HFFc6 (cell line): ENCODE data around the gene RPRD1B. TPM values are rescaled to one million over a fixed set of nuclear protein-coding genes. Genes with fewer than 3 reads are reported as not detected.
A peak's percentile ranks its signal among the peaks of the same experiment; 100 is the strongest.

Experiments
- DNase-seq: peaks from one replicate; pipeline ENCODE4 v3.0.0-alpha.2; 2018
- H3K27ac Mint-ChIP-seq: 2 replicates; pipeline ENCODE4 v1.8.0; 2020; ENCODE audit warnings: mild to moderate bottlenecking, mixed read lengths
- H3K27me3 Mint-ChIP-seq: 2 replicates; pipeline ENCODE4 v1.8.0; 2021; ENCODE audit warnings: mild to moderate bottlenecking, moderate library complexity, mixed read lengths; ENCODE audit not compliant: insufficient read depth
- H3K36me3 Mint-ChIP-seq: 2 replicates; pipeline ENCODE4 v1.8.0; 2021; ENCODE audit warnings: low read depth, mixed read lengths
- H3K4me1 Mint-ChIP-seq: 2 replicates; pipeline ENCODE4 v1.8.0; 2020; ENCODE audit warnings: low read depth, mixed read lengths
- H3K4me3 Mint-ChIP-seq: 2 replicates; pipeline ENCODE4 v1.8.0; 2020; ENCODE audit warnings: mild to moderate bottlenecking, moderate library complexity, mixed read lengths
- H3K9me3 Mint-ChIP-seq: 2 replicates; pipeline ENCODE4 v1.8.0; 2020; ENCODE audit warnings: mild to moderate bottlenecking, mixed read lengths
- CTCF ChIP-seq: fragments of 200-600 bp; sonication (generic); IDR thresholded peaks from 2 replicates; pipeline ENCODE4 v1.5.0; 2021; ENCODE audit warnings: antibody characterized with exemption, mild to moderate bottlenecking
- total RNA-seq, 6 experiments: library from RNA; stranded (reverse); fragmentation: NEBNext Ultra II Directional; extraction: Animal tissue kit (Norgen Biotek cat#: 25700); gene quantifications; 2 replicates in 1 of 6; 3 replicates in 5 of 6; pipeline ENCODE4 v1.2.3, GENCODE V29; 2021

RPRD1B gene
- total RNA-seq, 6 experiments from 2014 or later: 15.9 to 20.2 (median 19.2) TPM

- Mint-ChIP-seq H3K4me1 (peaks cover 48% of the 10 kb centered on the region), H3K27ac (peak overlapping the region; percentile 42), H3K4me3 (peak overlapping the region; percentile 29), H3K27me3 (no peaks in the 10 kb centered on the region; the same call in 1 of the 2 replicates), H3K36me3 (peaks cover 20% of the 10 kb centered on the region), H3K9me3 (no peaks in the 10 kb centered on the region)
- no peak for TF ChIP-seq CTCF
- DNase-seq: no peak
Observed at GRCh38 chr20:37999526-38000263, 33.9 kb upstream of the RPRD1B start.

GRCh38 chr20:38000293-38000692 lies 33.3 kb upstream of the RPRD1B start:
- Mint-ChIP-seq H3K36me3 (peaks cover 20% of the 10 kb centered on the region), H3K4me1 (peaks cover 52% of the 10 kb centered on the region), H3K27me3 (no peaks in the 10 kb centered on the region; the same call in 1 of the 2 replicates), H3K9me3 (no peaks in the 10 kb centered on the region), H3K27ac (peak overlapping the region; percentile 42; the same call in 1 of the 2 replicates), H3K4me3 (no peak overlapping the region)
- no peak for DNase-seq
- no peak for TF ChIP-seq CTCF

GRCh38 chr20:38001173-38001875 lies 32.2 kb upstream of the RPRD1B start:
- H3K4me1 Mint-ChIP-seq: peaks cover 60% of the 10 kb centered on the region
- TF ChIP-seq CTCF: no peak
- H3K36me3 Mint-ChIP-seq: peaks cover 20% of the 10 kb centered on the region
- peak; percentile 77 for DNase-seq
- H3K27ac Mint-ChIP-seq: peak overlapping the region; percentile 91
- no peaks in the 10 kb centered on the region; the same call in 1 of the 2 replicates for H3K27me3 Mint-ChIP-seq
- peak overlapping the region; percentile 56 for H3K4me3 Mint-ChIP-seq
- no peaks in the 10 kb centered on the region for H3K9me3 Mint-ChIP-seq

GRCh38 chr20:38001981-38002380 lies 31.6 kb upstream of the RPRD1B start:
- no peak for TF ChIP-seq CTCF
- H3K27ac Mint-ChIP-seq: peak overlapping the region; percentile 91
- no peak for DNase-seq
- no peaks in the 10 kb centered on the region for H3K9me3 Mint-ChIP-seq
- H3K27me3 Mint-ChIP-seq: no peaks in the 10 kb centered on the region; the same call in 1 of the 2 replicates
- H3K4me3 Mint-ChIP-seq: peak overlapping the region; percentile 44; the same call in 1 of the 2 replicates
- H3K4me1 Mint-ChIP-seq: peaks cover 64% of the 10 kb centered on the region
- peaks cover 20% of the 10 kb centered on the region for H3K36me3 Mint-ChIP-seq

- H3K9me3 Mint-ChIP-seq: no peaks in the 10 kb centered on the region
- H3K4me3 Mint-ChIP-seq: peak overlapping the region; percentile 44; the same call in 1 of the 2 replicates
- H3K4me1 Mint-ChIP-seq: peaks cover 64% of the 10 kb centered on the region
- peaks cover 20% of the 10 kb centered on the region for H3K36me3 Mint-ChIP-seq
- no peaks in the 10 kb centered on the region; the same call in 1 of the 2 replicates for H3K27me3 Mint-ChIP-seq
- DNase-seq: no peak
- no peak for TF ChIP-seq CTCF
- H3K27ac Mint-ChIP-seq: peak overlapping the region; percentile 91
Observed at GRCh38 chr20:38002422-38002821, 31.1 kb upstream of the RPRD1B start.
